K562 (cell line): ENCODE data around the gene SND1.

Source experiments
- EZH2 ChIP-seq: IDR thresholded peaks from 2 replicates; pipeline ENCODE4 v1.6.1; 2012; ENCODE audit warnings: low read depth, mild to moderate bottlenecking, inconsistent platforms, low read length, borderline replicate concordance
- MEF2D ChIP-seq: conservative IDR thresholded peaks from 2 replicates; pipeline ENCODE4 v1.6.1; 2016; ENCODE audit warnings: low read depth, missing genetic modification characterization, missing compliant biosample characterization
- XRCC5 ChIP-seq: fragments of 200-400 bp; formaldehyde crosslinking; IDR thresholded peaks from 2 replicates; pipeline ENCODE4 v1.6.1; 2017; ENCODE audit warnings: low read depth, mild to moderate bottlenecking, low read length
- TF ChIP-seq, protein P1 (sequence below), 2 experiments: fragments of 450-650 bp in 1 of 2; sonication (generic) in 1 of 2; formaldehyde crosslinking in 1 of 2; IDR thresholded peaks in 1 of 2; conservative IDR thresholded peaks in 1 of 2; 2 replicates each; pipeline versions ENCODE4 v1.6.1 to v1.8.1; 2016 to 2023; ENCODE audit warnings: mild to moderate bottlenecking in 2 of 2, moderate library complexity in 2 of 2, inconsistent platforms in 1 of 2, missing genetic modification reagents in 1 of 2

DNA sequence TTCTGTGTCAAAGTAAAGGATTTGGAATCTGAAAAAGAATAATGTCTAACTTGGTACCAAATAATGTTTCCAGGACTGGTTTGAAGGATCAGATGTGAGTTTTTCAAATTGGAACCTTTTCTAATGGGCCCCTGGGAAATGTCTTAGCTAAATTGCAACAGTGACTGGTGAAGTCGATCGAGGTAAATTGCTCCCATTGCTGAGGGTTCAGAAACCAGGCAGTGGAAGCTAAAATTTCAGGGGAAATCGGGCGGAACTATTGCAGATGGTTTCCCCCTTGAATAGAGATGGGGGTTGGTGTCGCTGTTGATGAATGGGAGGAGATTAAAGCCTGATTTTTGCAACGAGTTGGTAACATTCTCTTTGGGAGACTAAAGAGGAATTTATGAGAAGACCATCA is 112.7 kb downstream of the SND1 start:
- TF ChIP-seq XRCC5 (no peak), EZH2 (no peak), MEF2D (tag) (no peak)
- TF ChIP-seq, protein P1, sequence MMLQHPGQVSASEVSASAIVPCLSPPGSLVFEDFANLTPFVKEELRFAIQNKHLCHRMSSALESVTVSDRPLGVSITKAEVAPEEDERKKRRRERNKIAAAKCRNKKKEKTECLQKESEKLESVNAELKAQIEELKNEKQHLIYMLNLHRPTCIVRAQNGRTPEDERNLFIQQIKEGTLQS (IDR thresholded peaks at IDR 0.05): no peak
- TF ChIP-seq, protein P1 (CRISPR knock-in tag; conservative IDR thresholded peaks at IDR 0.05): no peak
